Measurements from ENCODE around the gene SELENOO.

Gene SELENOO

GRCh38 chr22:50178871-50179869 lies 21.6 kb upstream of the SELENOO start:
- Histone ChIP-seq H3K9me3 (ENCODE audit: control insufficient read depth, low read length) (no peaks in the 10 kb centered on the region), H3K27me3 (replicated peaks; ENCODE audit: control insufficient read depth, insufficient read depth, low read length, poor library complexity, severe bottlenecking) (no peaks in the 10 kb centered on the region), H3K4me1 (ENCODE audit: control insufficient read depth, insufficient read depth, low read length, poor library complexity, severe bottlenecking) (no peaks in the 10 kb centered on the region), H3K4me3 (ENCODE audit: insufficient read depth, low read depth, low read length, poor library complexity, severe bottlenecking) (no peak overlapping the region), H3K27ac (ENCODE audit: insufficient read depth, low read length, poor library complexity, severe bottlenecking) (no peak overlapping the region), H3K36me3 (ENCODE audit: control insufficient read depth, insufficient read depth, low read length) (no peaks in the 10 kb centered on the region)
- no peak for DNase-seq

DNA sequence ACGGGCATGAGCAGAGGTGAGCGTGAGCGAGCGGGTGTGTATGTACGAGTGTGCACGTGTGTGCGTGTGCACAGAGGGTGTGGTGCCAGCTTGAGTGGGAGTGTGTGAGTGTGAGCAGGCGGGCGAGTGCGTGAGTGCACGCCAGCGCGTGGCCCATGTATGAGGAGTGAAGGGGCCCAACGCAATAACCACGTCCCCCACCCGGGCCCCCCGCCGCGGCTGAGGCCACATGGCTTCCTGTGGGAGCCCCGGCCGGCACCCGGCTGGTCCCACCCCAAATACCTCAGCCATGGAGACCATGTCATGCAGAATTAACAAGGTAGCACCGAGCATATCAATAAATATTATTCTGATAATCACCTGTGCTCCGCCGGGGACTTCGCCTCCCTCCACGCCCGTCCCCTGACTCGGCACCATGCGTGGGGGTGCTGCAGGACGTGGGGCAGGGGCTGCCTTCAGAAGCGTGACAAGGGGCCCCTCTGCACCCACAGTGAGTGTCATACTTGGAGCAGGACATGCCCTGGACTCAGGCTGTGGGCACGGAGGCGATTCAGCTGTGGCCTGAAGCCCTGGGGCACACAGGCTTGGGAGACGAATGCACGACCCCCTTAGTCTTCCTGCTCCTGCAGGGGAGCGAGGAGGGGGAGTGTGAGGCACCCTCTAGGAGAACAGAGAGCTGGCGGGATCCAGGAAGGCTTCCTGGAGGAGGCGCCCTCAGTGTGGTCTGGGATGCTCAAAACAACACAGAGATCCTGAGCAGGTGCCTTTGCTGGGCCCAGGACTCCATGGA lies 20.7 kb upstream of the SELENOO start:
- DNase-seq, result no peak
- no peak overlapping the region for H3K4me3 ChIP-seq (ENCODE audit: insufficient read depth, low read depth, low read length, poor library complexity, severe bottlenecking)
- peaks cover 2% of the 10 kb centered on the region for H3K4me1 ChIP-seq (ENCODE audit: control insufficient read depth, insufficient read depth, low read length, poor library complexity, severe bottlenecking)
- H3K36me3 ChIP-seq (ENCODE audit: control insufficient read depth, insufficient read depth, low read length), result no peaks in the 10 kb centered on the region
- no peaks in the 10 kb centered on the region for H3K9me3 ChIP-seq (ENCODE audit: control insufficient read depth, low read length)
- no peaks in the 10 kb centered on the region for H3K27me3 ChIP-seq (replicated peaks; ENCODE audit: control insufficient read depth, insufficient read depth, low read length, poor library complexity, severe bottlenecking)
- no peak overlapping the region for H3K27ac ChIP-seq (ENCODE audit: insufficient read depth, low read length, poor library complexity, severe bottlenecking)

- no peak for DNase-seq
- Histone ChIP-seq H3K4me3 (ENCODE audit: insufficient read depth, low read depth, low read length, poor library complexity, severe bottlenecking) (no peak overlapping the region), H3K4me1 (ENCODE audit: control insufficient read depth, insufficient read depth, low read length, poor library complexity, severe bottlenecking) (peaks cover 5% of the 10 kb centered on the region), H3K27me3 (replicated peaks; ENCODE audit: control insufficient read depth, insufficient read depth, low read length, poor library complexity, severe bottlenecking) (no peaks in the 10 kb centered on the region), H3K9me3 (ENCODE audit: control insufficient read depth, low read length) (no peaks in the 10 kb centered on the region), H3K27ac (ENCODE audit: insufficient read depth, low read length, poor library complexity, severe bottlenecking) (no peak overlapping the region), H3K36me3 (ENCODE audit: control insufficient read depth, insufficient read depth, low read length) (no peaks in the 10 kb centered on the region)
Measured at GRCh38 chr22:50180727-50181521, 19.9 kb upstream of the SELENOO start.

DNA sequence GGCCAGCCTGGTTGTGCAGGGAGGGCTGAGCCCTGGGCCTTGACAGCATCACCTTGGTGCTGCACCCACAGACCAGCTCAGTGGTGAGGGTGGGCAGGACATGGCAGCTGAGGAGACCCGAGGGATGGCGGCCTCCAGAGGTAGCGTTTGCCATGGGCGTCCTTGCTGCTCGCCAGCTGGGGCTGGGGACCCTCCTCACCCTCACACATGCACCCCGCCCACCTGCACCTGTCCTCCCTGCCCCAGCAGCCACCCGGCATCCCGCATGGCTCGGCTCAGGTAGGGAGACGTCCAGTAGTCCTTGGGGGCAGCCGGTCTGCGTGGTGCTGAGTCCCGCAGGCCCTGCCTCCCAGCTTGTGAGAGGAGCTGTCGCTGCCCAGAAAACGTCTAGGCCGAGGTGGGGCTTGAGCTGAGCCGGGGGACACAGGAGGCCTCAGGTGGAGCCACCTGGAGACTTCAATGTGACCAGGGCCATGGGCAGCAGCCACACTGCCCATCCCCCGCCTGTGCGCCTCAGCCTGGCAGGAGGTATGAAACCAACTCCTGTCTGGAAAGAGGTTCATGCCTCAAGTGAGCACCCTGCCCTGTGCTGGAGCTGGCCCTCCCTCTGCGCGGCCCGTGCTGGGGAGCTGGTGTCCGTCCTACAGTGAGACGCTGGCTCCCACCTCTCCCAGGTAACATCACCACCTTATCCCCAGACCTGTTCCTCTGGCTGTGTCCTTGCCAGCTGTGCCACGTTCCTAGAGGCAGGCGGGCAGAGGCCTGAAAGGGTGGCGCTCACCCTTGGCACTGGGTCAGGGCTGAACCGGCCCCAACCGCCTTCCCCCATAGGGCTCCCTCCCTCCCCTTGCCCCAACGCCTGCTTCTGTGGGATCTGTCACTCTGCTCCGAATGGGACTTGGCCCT lies 18.4 kb upstream of the SELENOO start:
- no peaks in the 10 kb centered on the region for H3K9me3 ChIP-seq (ENCODE audit: control insufficient read depth, low read length)
- no peaks in the 10 kb centered on the region for H3K36me3 ChIP-seq (ENCODE audit: control insufficient read depth, insufficient read depth, low read length)
- no peak overlapping the region for H3K27ac ChIP-seq (ENCODE audit: insufficient read depth, low read length, poor library complexity, severe bottlenecking)
- H3K4me1 ChIP-seq (ENCODE audit: control insufficient read depth, insufficient read depth, low read length, poor library complexity, severe bottlenecking), result peaks cover 15% of the 10 kb centered on the region
- no peak overlapping the region for H3K4me3 ChIP-seq (ENCODE audit: insufficient read depth, low read depth, low read length, poor library complexity, severe bottlenecking)
- DNase-seq, result no peak
- H3K27me3 ChIP-seq (replicated peaks; ENCODE audit: control insufficient read depth, insufficient read depth, low read length, poor library complexity, severe bottlenecking), result no peaks in the 10 kb centered on the region

GRCh38 chr22:50183141-50183971 lies 17.5 kb upstream of the SELENOO start:
- no peak for DNase-seq
- no peak overlapping the region for H3K4me3 ChIP-seq (ENCODE audit: insufficient read depth, low read depth, low read length, poor library complexity, severe bottlenecking)
- H3K27me3 ChIP-seq (replicated peaks; ENCODE audit: control insufficient read depth, insufficient read depth, low read length, poor library complexity, severe bottlenecking), result no peaks in the 10 kb centered on the region
- no peak overlapping the region for H3K27ac ChIP-seq (ENCODE audit: insufficient read depth, low read length, poor library complexity, severe bottlenecking)
- no peaks in the 10 kb centered on the region for H3K9me3 ChIP-seq (ENCODE audit: control insufficient read depth, low read length)
- H3K4me1 ChIP-seq (ENCODE audit: control insufficient read depth, insufficient read depth, low read length, poor library complexity, severe bottlenecking), result peaks cover 17% of the 10 kb centered on the region
- H3K36me3 ChIP-seq (ENCODE audit: control insufficient read depth, insufficient read depth, low read length), result no peaks in the 10 kb centered on the region

GRCh38 chr22:50184004-50184901 lies 16.6 kb upstream of the SELENOO start:
- H3K9me3 ChIP-seq (ENCODE audit: control insufficient read depth, low read length), result no peaks in the 10 kb centered on the region
- no peak overlapping the region for H3K27ac ChIP-seq (ENCODE audit: insufficient read depth, low read length, poor library complexity, severe bottlenecking)
- no peaks in the 10 kb centered on the region for H3K27me3 ChIP-seq (replicated peaks; ENCODE audit: control insufficient read depth, insufficient read depth, low read length, poor library complexity, severe bottlenecking)
- DNase-seq, result no peak
- H3K4me1 ChIP-seq (ENCODE audit: control insufficient read depth, insufficient read depth, low read length, poor library complexity, severe bottlenecking), result peaks cover 26% of the 10 kb centered on the region
- H3K36me3 ChIP-seq (ENCODE audit: control insufficient read depth, insufficient read depth, low read length), result no peaks in the 10 kb centered on the region
- no peak overlapping the region for H3K4me3 ChIP-seq (ENCODE audit: insufficient read depth, low read depth, low read length, poor library complexity, severe bottlenecking)

- Histone ChIP-seq H3K27me3 (replicated peaks; ENCODE audit: control insufficient read depth, insufficient read depth, low read length, poor library complexity, severe bottlenecking) (no peaks in the 10 kb centered on the region), H3K4me1 (ENCODE audit: control insufficient read depth, insufficient read depth, low read length, poor library complexity, severe bottlenecking) (peaks cover 33% of the 10 kb centered on the region), H3K27ac (ENCODE audit: insufficient read depth, low read length, poor library complexity, severe bottlenecking) (no peak overlapping the region), H3K36me3 (ENCODE audit: control insufficient read depth, insufficient read depth, low read length) (no peaks in the 10 kb centered on the region), H3K9me3 (ENCODE audit: control insufficient read depth, low read length) (no peaks in the 10 kb centered on the region), H3K4me3 (ENCODE audit: insufficient read depth, low read depth, low read length, poor library complexity, severe bottlenecking) (peak overlapping the region; percentile 58)
- no peak for DNase-seq
Measured at GRCh38 chr22:50184902-50185374, 15.9 kb upstream of the SELENOO start.

Data from effector memory CD4-positive, alpha-beta T cell (primary cell).